Astrocyte of the cerebellum (primary cell): ENCODE data around the gene SYT9.

ENCODE experiments used
- DNase-seq: peaks from one replicate; pipeline ENCODE4 v3.0.0-alpha.2; 2011; ENCODE audit warnings: low read depth
- H3K4me3 ChIP-seq: 2 replicates; pipeline ENCODE4 v1.5.1; 2011; ENCODE audit warnings: mild to moderate bottlenecking, low read depth, low read length, moderate library complexity
- in situ Hi-C: cut with HindIII; loops from 2 replicates; pipeline ENCODE4 v1.10.0; 2017; ENCODE audit warnings: low sequenced_read_pairs
- TF ChIP-seq, protein P1 (sequence below): IDR thresholded peaks from 2 replicates; pipeline ENCODE4 v1.5.1; 2012; ENCODE audit warnings: low read length, low read depth, moderate library complexity, mild to moderate bottlenecking; ENCODE audit errors: missing control alignments

The SYT9 gene

GRCh38 chr11:7495882-7496551 lies 244.3 kb downstream of the SYT9 start:
- in situ Hi-C loops: no loop called here
- no peak overlapping the region for H3K4me3 ChIP-seq
- DNase-seq: no peak
- TF ChIP-seq, protein P1, sequence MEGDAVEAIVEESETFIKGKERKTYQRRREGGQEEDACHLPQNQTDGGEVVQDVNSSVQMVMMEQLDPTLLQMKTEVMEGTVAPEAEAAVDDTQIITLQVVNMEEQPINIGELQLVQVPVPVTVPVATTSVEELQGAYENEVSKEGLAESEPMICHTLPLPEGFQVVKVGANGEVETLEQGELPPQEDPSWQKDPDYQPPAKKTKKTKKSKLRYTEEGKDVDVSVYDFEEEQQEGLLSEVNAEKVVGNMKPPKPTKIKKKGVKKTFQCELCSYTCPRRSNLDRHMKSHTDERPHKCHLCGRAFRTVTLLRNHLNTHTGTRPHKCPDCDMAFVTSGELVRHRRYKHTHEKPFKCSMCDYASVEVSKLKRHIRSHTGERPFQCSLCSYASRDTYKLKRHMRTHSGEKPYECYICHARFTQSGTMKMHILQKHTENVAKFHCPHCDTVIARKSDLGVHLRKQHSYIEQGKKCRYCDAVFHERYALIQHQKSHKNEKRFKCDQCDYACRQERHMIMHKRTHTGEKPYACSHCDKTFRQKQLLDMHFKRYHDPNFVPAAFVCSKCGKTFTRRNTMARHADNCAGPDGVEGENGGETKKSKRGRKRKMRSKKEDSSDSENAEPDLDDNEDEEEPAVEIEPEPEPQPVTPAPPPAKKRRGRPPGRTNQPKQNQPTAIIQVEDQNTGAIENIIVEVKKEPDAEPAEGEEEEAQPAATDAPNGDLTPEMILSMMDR: no peak

DNA sequence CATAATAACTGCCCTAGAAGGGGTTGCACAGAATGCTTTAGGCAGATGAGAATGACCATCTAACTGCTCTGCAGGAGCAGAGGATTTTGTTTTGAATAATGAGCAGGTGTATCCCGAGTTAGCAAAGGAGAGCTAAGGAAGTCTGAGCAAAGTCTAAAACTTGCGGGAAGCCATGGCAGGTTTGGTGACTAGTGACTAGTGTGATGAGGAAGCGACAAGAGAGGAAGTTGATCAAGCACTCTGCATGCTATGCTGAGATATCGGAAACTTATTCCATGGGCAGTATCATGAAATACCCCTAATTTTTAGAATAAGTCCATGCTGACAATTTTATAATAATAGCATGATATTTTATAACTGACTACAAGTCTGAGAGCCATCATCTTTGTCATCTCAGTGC lies 246.5 kb downstream of the SYT9 start:
- no peak for DNase-seq

DNA sequence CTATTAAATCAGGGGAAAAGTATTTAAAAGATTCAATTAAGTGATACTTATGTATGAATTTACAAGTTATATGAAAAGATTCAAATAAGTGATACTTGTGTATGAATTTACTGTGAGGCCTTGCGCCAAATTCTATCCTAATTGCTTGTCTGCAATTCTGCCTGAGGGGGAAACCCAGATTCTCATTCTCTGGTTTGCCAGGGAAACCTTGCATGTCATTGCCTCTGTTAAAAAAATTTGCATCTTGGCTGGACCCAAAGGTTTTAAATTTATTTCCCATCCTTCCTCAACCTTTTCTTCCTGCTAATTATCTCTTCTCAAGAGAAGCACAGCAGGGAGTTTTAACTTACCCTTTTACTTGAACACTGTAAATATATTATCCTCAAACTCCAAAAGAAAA lies 247.4 kb downstream of the SYT9 start:
- H3K4me3 ChIP-seq: no peak overlapping the region
- in situ Hi-C loops: no loop called here
- TF ChIP-seq, protein P1: no peak
- DNase-seq: no peak

More for the DNA sequence above, 246.5 kb downstream of the SYT9 start:
- no peak overlapping the region for H3K4me3 ChIP-seq
- TF ChIP-seq, protein P1: no peak
- in situ Hi-C loops: no loop called here

GRCh38 chr11:7500251-7500650 lies 248.5 kb downstream of the SYT9 start:
- H3K4me3 ChIP-seq: no peak overlapping the region
- TF ChIP-seq, protein P1: no peak
- in situ Hi-C loops: no loop called here
- DNase-seq: no peak

DNA sequence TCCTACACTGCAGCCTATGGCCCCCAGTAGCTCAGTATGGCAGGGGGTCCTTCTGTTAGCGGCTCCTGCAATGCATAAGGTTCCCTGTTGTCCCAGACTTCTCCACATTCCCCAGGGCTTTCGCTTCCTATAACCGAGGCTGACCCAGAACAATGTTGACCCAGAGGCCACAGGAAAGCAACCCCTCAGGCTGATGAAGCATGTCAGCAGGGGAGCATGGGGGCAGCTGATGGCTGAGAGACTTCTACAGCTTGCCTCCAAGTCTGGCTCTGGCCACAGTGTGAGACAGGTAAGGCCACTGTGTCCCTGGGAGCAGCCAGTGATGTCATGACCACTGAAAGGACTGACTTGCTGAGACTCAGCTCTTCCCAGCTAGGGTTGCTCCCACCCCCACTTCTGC lies 249.5 kb downstream of the SYT9 start:
- TF ChIP-seq, protein P1: no peak
- H3K4me3 ChIP-seq: no peak overlapping the region
- in situ Hi-C loops: no loop called here
- DNase-seq: no peak

GRCh38 chr11:7501894-7502293 lies 250.2 kb downstream of the SYT9 start:
- no peak overlapping the region for H3K4me3 ChIP-seq
- in situ Hi-C loops: no loop called here
- TF ChIP-seq, protein P1: no peak
- no peak for DNase-seq
